GM04504 (cell line): ENCODE measurements around the gene TMEM41A.
"Not testable (repeated sequence)": the region's sequence is repeated elsewhere in the genome, so short reads cannot be mapped to it uniquely, and the experiment has no call there.

ENCODE experiments used
- DNase-seq: peaks from one replicate; pipeline ENCODE4 v3.0.0-alpha.2; 2012; ENCODE audit warnings: low read depth

TMEM41A gene

GRCh38 chr3:185488465-185488864 is 10.4 kb downstream of the TMEM41A start:
- no peak for DNase-seq

- DNase-seq, result no peak
These were observed 12.4 kb downstream of the TMEM41A start for GRCh38 chr3:185486394-185486793.

GRCh38 chr3:185484296-185484695 is 14.5 kb downstream of the TMEM41A start:
- DNase-seq, result no peak

- no peak for DNase-seq
These were observed 19.4 kb downstream of the TMEM41A start for GRCh38 chr3:185479373-185479945.

- DNase-seq, result no peak
These were observed 21.5 kb downstream of the TMEM41A start for GRCh38 chr3:185477316-185477715.

GRCh38 chr3:185474922-185475321 is 23.9 kb downstream of the TMEM41A start:
- DNase-seq, result not testable (repeated sequence)

GRCh38 chr3:185473290-185473815 is 25.5 kb downstream of the TMEM41A start:
- no peak for DNase-seq

GRCh38 chr3:185470323-185470722 is 28.5 kb downstream of the TMEM41A start:
- no peak for DNase-seq

- no peak for DNase-seq
These were observed 29.3 kb downstream of the TMEM41A start for GRCh38 chr3:185469542-185469941.

GRCh38 chr3:185466123-185466522 is 32.7 kb downstream of the TMEM41A start:
- not testable (repeated sequence) for DNase-seq

- DNase-seq, result no peak
These were observed 33.4 kb downstream of the TMEM41A start for GRCh38 chr3:185465471-185465870.

- peak; percentile 4 for DNase-seq
These were observed 38.0 kb downstream of the TMEM41A start for GRCh38 chr3:185460719-185461350.

GRCh38 chr3:185460309-185460708 is 38.5 kb downstream of the TMEM41A start:
- DNase-seq, result no peak

GRCh38 chr3:185457376-185457775 is 41.5 kb downstream of the TMEM41A start:
- DNase-seq, result no peak

GRCh38 chr3:185451432-185451831 is 47.4 kb downstream of the TMEM41A start:
- not testable (repeated sequence) for DNase-seq

- no peak for DNase-seq
These were observed 50.7 kb downstream of the TMEM41A start for GRCh38 chr3:185448107-185448506.

- DNase-seq, result no peak
These were observed 54.5 kb downstream of the TMEM41A start for GRCh38 chr3:185444329-185444728.

- no peak for DNase-seq
These were observed 56.8 kb downstream of the TMEM41A start for GRCh38 chr3:185442031-185442430.

GRCh38 chr3:185439745-185440466 is 58.9 kb downstream of the TMEM41A start:
- no peak for DNase-seq
